Neural cell (in vitro differentiated cells): ENCODE results near the gene PCSK4. TPM values are rescaled to one million over a fixed set of nuclear protein-coding genes. Genes with fewer than 3 reads are reported as not detected.

Experiments
- H2AFZ ChIP-seq: fragments of 200-600, 300-800 bp; sonication (generic), shearing (Covaris generic); 2 replicates; pipeline ENCODE4 v1.6.0; 2014; ENCODE audit warnings: low read depth, mild to moderate bottlenecking, antibody characterized with exemption, low read length, moderate library complexity
- H3F3A ChIP-seq: fragments of 200-600 bp; shearing (Covaris generic); 2 replicates; pipeline ENCODE4 v1.6.1; 2016; ENCODE audit warnings: mild to moderate bottlenecking, moderate library complexity, mixed read lengths, antibody characterized with exemption, low read length; ENCODE audit not compliant: insufficient read depth, poor library complexity, severe bottlenecking
- H3K27ac ChIP-seq: fragments of 200-600, 300-800 bp; sonication (generic), shearing (Covaris generic); 2 replicates; pipeline ENCODE4 v1.5.1; 2014; ENCODE audit warnings: mild to moderate bottlenecking, low read length, moderate library complexity
- H3K27me3 ChIP-seq: fragments of 300-800, 200-600 bp; sonication (generic), shearing (Covaris generic); 2 replicates; pipeline ENCODE4 v1.6.0; 2014; ENCODE audit warnings: mild to moderate bottlenecking, low read depth, low read length, moderate library complexity; ENCODE audit not compliant: insufficient read depth
- H3K36me3 ChIP-seq: fragments of 300-800, 200-600 bp; sonication (generic), shearing (Covaris generic); 2 replicates; pipeline ENCODE4 v1.5.1; 2014; ENCODE audit warnings: mild to moderate bottlenecking, antibody characterized with exemption, low read length, moderate library complexity; ENCODE audit not compliant: insufficient read depth
- H3K4me2 ChIP-seq: fragments of 300-800, 200-600 bp; sonication (generic), shearing (Covaris generic); 2 replicates; pipeline ENCODE4 v1.6.0; 2014; ENCODE audit warnings: mild to moderate bottlenecking, low read length
- H3K4me3 ChIP-seq: fragments of 300-800, 200-600 bp; sonication (generic), shearing (Covaris generic); 2 replicates; pipeline ENCODE4 v1.5.1; 2014; ENCODE audit warnings: mild to moderate bottlenecking, low read length, moderate library complexity
- H3K79me2 ChIP-seq: fragments of 200-600 bp; shearing (Covaris generic); replicated peaks from 2 replicates; pipeline ENCODE4 v1.6.0; 2014; ENCODE audit warnings: mild to moderate bottlenecking, low read length, moderate library complexity; ENCODE audit not compliant: insufficient read depth
- H3K9ac ChIP-seq: fragments of 300-800, 200-600 bp; sonication (generic), shearing (Covaris generic); 2 replicates; pipeline ENCODE4 v1.6.1; 2016; ENCODE audit warnings: mild to moderate bottlenecking, low read length, mixed read lengths
- H3K9me2 ChIP-seq: fragments of 200-600 bp; shearing (Covaris generic); 2 replicates; pipeline ENCODE4 v1.6.1; 2016; ENCODE audit warnings: mild to moderate bottlenecking, low read length, mixed read lengths; ENCODE audit not compliant: insufficient read depth
- H3K9me3 ChIP-seq: fragments of 200-600, 300-800 bp; sonication (generic), shearing (Covaris generic); 2 replicates; pipeline ENCODE4 v1.6.1; 2016; ENCODE audit warnings: mild to moderate bottlenecking, mixed run types, low read length, moderate library complexity, mixed read lengths
- H4K20me1 ChIP-seq: fragments of 200-600 bp; shearing (Covaris generic); 2 replicates; pipeline ENCODE4 v1.6.1; 2016; ENCODE audit warnings: mild to moderate bottlenecking, mixed run types; ENCODE audit not compliant: insufficient read depth
- CTCF ChIP-seq: fragments of 450-650 bp; IDR thresholded peaks from 2 replicates; pipeline ENCODE4 v1.5.1; 2014; ENCODE audit warnings: antibody characterized with exemption, mild to moderate bottlenecking, moderate library complexity; ENCODE audit not compliant: poor library complexity, severe bottlenecking
- EP300 ChIP-seq: fragments of 450-650 bp; conservative IDR thresholded peaks from 2 replicates; pipeline ENCODE4 v1.6.1; 2014; ENCODE audit warnings: antibody characterized with exemption, mild to moderate bottlenecking, moderate library complexity; ENCODE audit not compliant: poor library complexity, severe bottlenecking
- EZH2 ChIP-seq: fragments of 200-600, 300-800 bp; shearing (Covaris generic), sonication (generic); IDR thresholded peaks from 2 replicates; pipeline ENCODE4 v1.6.1; 2014; ENCODE audit warnings: antibody characterized with exemption, low read length, borderline replicate concordance, mild to moderate bottlenecking; ENCODE audit not compliant: insufficient read depth, poor library complexity, severe bottlenecking
- MXI1 ChIP-seq: fragments of 450-650 bp; conservative IDR thresholded peaks from 2 replicates; pipeline ENCODE4 v1.6.1; 2014; ENCODE audit warnings: antibody characterized with exemption, mild to moderate bottlenecking; ENCODE audit not compliant: poor library complexity, severe bottlenecking
- POLR2AphosphoS5 ChIP-seq: IDR thresholded peaks from 2 replicates; pipeline ENCODE4 v1.6.1; 2012
- RAD21 ChIP-seq: fragments of 450-650 bp; conservative IDR thresholded peaks from 2 replicates; pipeline ENCODE4 v1.6.1; 2014; ENCODE audit warnings: antibody characterized with exemption, mild to moderate bottlenecking, moderate library complexity
- REST ChIP-seq: IDR thresholded peaks from 2 replicates; pipeline ENCODE4 v1.6.1; 2012; ENCODE audit warnings: borderline replicate concordance
- SMC3 ChIP-seq: fragments of 450-650 bp; conservative IDR thresholded peaks from 2 replicates; pipeline ENCODE4 v1.6.1; 2014; ENCODE audit warnings: antibody characterized with exemption, mild to moderate bottlenecking, moderate library complexity; ENCODE audit not compliant: poor library complexity
- TAF1 ChIP-seq: IDR thresholded peaks from 2 replicates; pipeline ENCODE4 v1.6.1; 2012; ENCODE audit warnings: low read depth
- polyA plus RNA-seq: library from polyadenylated mRNA; depleted of rRNA; stranded (reverse); fragments of >200 nt; gene quantifications from 2 replicates; pipeline ENCODE4 v1.2.3, GENCODE V29; 2014

Gene PCSK4
- polyA plus RNA-seq, 1 donor from 2014 or later: 11.8 TPM

- Histone ChIP-seq H3K27me3 (no peaks in the 10 kb centered on the region), H3K4me2 (no peak overlapping the region), H4K20me1 (peaks cover 54% of the 10 kb centered on the region)
These were observed 30.7 kb downstream of the PCSK4 start for GRCh38 chr19:1459479-1459878.

GRCh38 chr19:1457892-1458291 is 32.3 kb downstream of the PCSK4 start:
- H3K9ac ChIP-seq: no peak overlapping the region
- peaks cover 35% of the 10 kb centered on the region for H3K79me2 ChIP-seq
- no peaks in the 10 kb centered on the region for H3F3A ChIP-seq
- no peak overlapping the region for H3K27ac ChIP-seq
- no peaks in the 10 kb centered on the region for H3K9me2 ChIP-seq
- no peaks in the 10 kb centered on the region for H3K9me3 ChIP-seq
- no peak for TF ChIP-seq SMC3
- TF ChIP-seq EP300: no peak
- no peak for TF ChIP-seq RAD21
- peaks cover 23% of the 10 kb centered on the region for H3K36me3 ChIP-seq
- H3K4me2 ChIP-seq: no peak overlapping the region
- H3K27me3 ChIP-seq: no peaks in the 10 kb centered on the region
- no peak overlapping the region for H3K4me3 ChIP-seq
- peaks cover 54% of the 10 kb centered on the region for H4K20me1 ChIP-seq
- no peak overlapping the region for H2AFZ ChIP-seq

More at GRCh38 chr19:1459479-1459878, 30.7 kb downstream of the PCSK4 start:
- H3F3A ChIP-seq: no peaks in the 10 kb centered on the region
- no peak overlapping the region for H2AFZ ChIP-seq
- H3K9me3 ChIP-seq: no peaks in the 10 kb centered on the region
- H3K9me2 ChIP-seq: no peaks in the 10 kb centered on the region
- no peak for TF ChIP-seq SMC3
- TF ChIP-seq REST: no peak
- TF ChIP-seq TAF1: no peak
- TF ChIP-seq POLR2AphosphoS5: no peak
- TF ChIP-seq RAD21: no peak
- TF ChIP-seq EP300: no peak
- TF ChIP-seq EZH2: no peak
- TF ChIP-seq CTCF: no peak
- TF ChIP-seq MXI1: no peak
- H3K4me3 ChIP-seq: no peak overlapping the region
- H3K9ac ChIP-seq: no peak overlapping the region
- peaks cover 23% of the 10 kb centered on the region for H3K79me2 ChIP-seq
- H3K27ac ChIP-seq: no peak overlapping the region
- H3K36me3 ChIP-seq: peaks cover 20% of the 10 kb centered on the region
